Skeletal muscle tissue (tissue), 4 donors: ENCODE data around the gene CDC20. TPM values are rescaled to one million over a fixed set of nuclear protein-coding genes. Genes with fewer than 3 reads are reported as not detected.

Experiments used
- H3K27ac ChIP-seq: one replicate; pipeline ENCODE4 v1.7.0; 2013; ENCODE audit warnings: mild to moderate bottlenecking, low read depth, low read length, inconsistent platforms
- H3K27me3 ChIP-seq, 3 donors: one replicate each; pipeline ENCODE4 v1.7.0; 2013; ENCODE audit warnings: low read length in 3 of 3; ENCODE audit not compliant: control insufficient read depth in 3 of 3, insufficient read depth in 3 of 3
- H3K36me3 ChIP-seq, 3 donors: one replicate each; pipeline ENCODE4 v1.7.0; 2013; ENCODE audit warnings: low read length in 3 of 3; ENCODE audit not compliant: control insufficient read depth in 3 of 3, insufficient read depth in 3 of 3
- H3K4me1 ChIP-seq, 3 donors: one replicate each; pipeline ENCODE4 v1.7.0; 2013; ENCODE audit warnings: low read length in 3 of 3, mild to moderate bottlenecking in 3 of 3; ENCODE audit not compliant: control insufficient read depth in 3 of 3, insufficient read depth in 3 of 3
- H3K4me3 ChIP-seq, 3 donors: one replicate each; pipeline ENCODE4 v1.7.0; 2013; ENCODE audit warnings: low read length in 3 of 3
- H3K9ac ChIP-seq, 3 donors: one replicate each; pipeline ENCODE4 v1.7.0; 2013; ENCODE audit warnings: low read length in 3 of 3, mild to moderate bottlenecking in 3 of 3, moderate library complexity in 2 of 3, low read depth in 1 of 3
- H3K9me3 ChIP-seq, 3 donors: one replicate each; pipeline ENCODE4 v1.7.0; 2013; ENCODE audit warnings: low read length in 3 of 3; ENCODE audit not compliant: control insufficient read depth in 3 of 3
- total RNA-seq: library from RNA; depleted of rRNA; stranded (reverse); fragments of >200 nt; gene quantifications from one replicate; pipeline ENCODE4 v1.2.3, GENCODE V29; 2014
- donor health status: Osteomylitis.

Gene CDC20
- total RNA-seq, 1 donor from 2014 or later: 6.8 TPM

GRCh38 chr1:43316738-43317520, 41.9 kb upstream of the CDC20 start:
- no peak overlapping the region for H3K9ac ChIP-seq
- H3K9me3 ChIP-seq: no peaks in the 10 kb centered on the region
- no peaks in the 10 kb centered on the region for H3K27me3 ChIP-seq
- no peaks in the 10 kb centered on the region for H3K4me1 ChIP-seq
- H3K27ac ChIP-seq: no peak overlapping the region
- peaks cover 0 to 7% (median 2%) of the 10 kb centered on the region in 3 donors for H3K36me3 ChIP-seq
- H3K4me3 ChIP-seq: no peak overlapping the region

GRCh38 chr1:43317817-43318471, 40.8 kb upstream of the CDC20 start:
- H3K36me3 ChIP-seq: peaks cover 0 to 7% (median 2%) of the 10 kb centered on the region in 3 donors
- H3K27me3 ChIP-seq: no peaks in the 10 kb centered on the region
- H3K9ac ChIP-seq: no peak overlapping the region
- no peaks in the 10 kb centered on the region for H3K9me3 ChIP-seq
- H3K4me1 ChIP-seq: no peaks in the 10 kb centered on the region
- H3K4me3 ChIP-seq: no peak overlapping the region
- H3K27ac ChIP-seq: no peak overlapping the region

- Histone ChIP-seq H3K9me3 (no peaks in the 10 kb centered on the region), H3K27me3 (no peaks in the 10 kb centered on the region), H3K27ac (no peak overlapping the region), H3K4me1 (no peaks in the 10 kb centered on the region), H3K36me3 (peaks cover 0 to 10% (median 2%) of the 10 kb centered on the region in 3 donors), H3K4me3 (no peak overlapping the region), H3K9ac (no peak overlapping the region)
Observed at GRCh38 chr1:43318831-43319230, 40.0 kb upstream of the CDC20 start.

GRCh38 chr1:43319288-43319687, 39.5 kb upstream of the CDC20 start:
- no peak overlapping the region for H3K9ac ChIP-seq
- no peaks in the 10 kb centered on the region for H3K4me1 ChIP-seq
- no peak overlapping the region for H3K27ac ChIP-seq
- no peaks in the 10 kb centered on the region for H3K9me3 ChIP-seq
- H3K36me3 ChIP-seq: peaks cover 0 to 10% (median 2%) of the 10 kb centered on the region in 3 donors
- no peak overlapping the region for H3K4me3 ChIP-seq
- H3K27me3 ChIP-seq: no peaks in the 10 kb centered on the region

- Histone ChIP-seq H3K27ac (no peak overlapping the region), H3K27me3 (no peaks in the 10 kb centered on the region), H3K9ac (no peak overlapping the region), H3K9me3 (no peaks in the 10 kb centered on the region), H3K36me3 (peaks cover 0 to 10% (median 2%) of the 10 kb centered on the region in 3 donors), H3K4me3 (no peak overlapping the region), H3K4me1 (no peaks in the 10 kb centered on the region)
Observed at GRCh38 chr1:43319766-43320165, 39.0 kb upstream of the CDC20 start.

GRCh38 chr1:43321331-43321891, 37.4 kb upstream of the CDC20 start:
- Histone ChIP-seq H3K9ac (no peak overlapping the region), H3K27ac (no peak overlapping the region), H3K4me1 (no peaks in the 10 kb centered on the region), H3K9me3 (no peaks in the 10 kb centered on the region), H3K36me3 (peaks cover 0 to 10% (median 2%) of the 10 kb centered on the region in 3 donors), H3K4me3 (no peak overlapping the region), H3K27me3 (no peaks in the 10 kb centered on the region)

- no peak overlapping the region for H3K4me3 ChIP-seq
- no peak overlapping the region for H3K27ac ChIP-seq
- no peaks in the 10 kb centered on the region for H3K4me1 ChIP-seq
- no peak overlapping the region for H3K9ac ChIP-seq
- H3K36me3 ChIP-seq: peaks cover 0 to 10% (median 2%) of the 10 kb centered on the region in 3 donors
- no peaks in the 10 kb centered on the region for H3K9me3 ChIP-seq
- no peaks in the 10 kb centered on the region for H3K27me3 ChIP-seq
Observed at GRCh38 chr1:43322506-43322905, 36.3 kb upstream of the CDC20 start.

- Histone ChIP-seq H3K4me3 (no peak overlapping the region), H3K9me3 (no peaks in the 10 kb centered on the region), H3K9ac (no peak overlapping the region), H3K36me3 (peaks cover 0 to 4% (median 2%) of the 10 kb centered on the region in 3 donors), H3K27ac (no peak overlapping the region), H3K4me1 (peaks cover 0 to 2% (median 1%) of the 10 kb centered on the region in 3 donors), H3K27me3 (no peaks in the 10 kb centered on the region)
Observed at GRCh38 chr1:43324810-43325209, 34.0 kb upstream of the CDC20 start.

GRCh38 chr1:43325381-43325780, 33.4 kb upstream of the CDC20 start:
- Histone ChIP-seq H3K9ac (no peak overlapping the region), H3K27me3 (no peaks in the 10 kb centered on the region), H3K4me3 (no peak overlapping the region), H3K27ac (no peak overlapping the region), H3K9me3 (no peaks in the 10 kb centered on the region), H3K4me1 (peaks cover 0 to 7% (median 5%) of the 10 kb centered on the region in 3 donors), H3K36me3 (peaks cover 0 to 4% (median 2%) of the 10 kb centered on the region in 3 donors)
